Activated CD4-positive, alpha-beta T cell treated with anti-CD3 and anti-CD28 coated beads for 1 hour (primary cell): ENCODE measurements around the gene C15orf39.
"Not testable (repeated sequence)": the region's sequence is repeated elsewhere in the genome, so short reads cannot be mapped to it uniquely, and the experiment has no call there.

Experiments
- DNase-seq: peaks from one replicate; pipeline ENCODE4 v3.0.0-alpha.2; 2020

C15orf39 gene

DNA sequence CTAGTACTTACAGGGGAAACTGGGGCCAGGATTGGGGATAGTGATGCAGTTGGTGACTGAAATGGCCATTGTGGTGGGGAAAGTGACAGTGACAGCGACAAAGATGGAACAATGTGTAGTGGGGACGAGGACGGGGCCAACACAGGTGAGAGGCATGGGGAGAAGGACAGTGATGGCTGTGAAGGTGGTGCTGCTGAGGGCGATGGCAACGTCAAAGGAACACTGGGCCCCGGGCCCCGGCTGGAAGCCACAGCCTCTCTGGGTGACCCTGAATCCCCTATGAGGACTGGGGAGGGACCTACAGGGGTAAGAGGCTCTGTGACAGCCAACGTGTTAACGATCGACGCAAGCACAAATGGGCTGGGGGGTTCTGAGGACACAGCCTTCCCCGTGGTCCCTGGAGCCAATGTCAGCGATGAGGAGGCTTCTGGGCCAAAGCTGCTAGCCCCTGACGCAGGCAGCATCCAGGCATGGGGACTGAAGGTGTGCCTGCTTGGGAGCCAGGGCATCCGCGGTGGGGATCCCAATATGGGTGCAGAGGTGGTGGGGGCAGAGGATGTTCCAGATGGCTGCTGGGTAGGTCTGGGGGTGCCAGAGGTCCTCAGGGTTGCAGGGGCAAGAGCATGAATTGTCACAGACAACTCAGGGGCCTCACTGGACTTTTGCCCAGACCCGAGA lies 31.3 kb downstream of the C15orf39 start:
- DNase-seq, result no peak

DNA sequence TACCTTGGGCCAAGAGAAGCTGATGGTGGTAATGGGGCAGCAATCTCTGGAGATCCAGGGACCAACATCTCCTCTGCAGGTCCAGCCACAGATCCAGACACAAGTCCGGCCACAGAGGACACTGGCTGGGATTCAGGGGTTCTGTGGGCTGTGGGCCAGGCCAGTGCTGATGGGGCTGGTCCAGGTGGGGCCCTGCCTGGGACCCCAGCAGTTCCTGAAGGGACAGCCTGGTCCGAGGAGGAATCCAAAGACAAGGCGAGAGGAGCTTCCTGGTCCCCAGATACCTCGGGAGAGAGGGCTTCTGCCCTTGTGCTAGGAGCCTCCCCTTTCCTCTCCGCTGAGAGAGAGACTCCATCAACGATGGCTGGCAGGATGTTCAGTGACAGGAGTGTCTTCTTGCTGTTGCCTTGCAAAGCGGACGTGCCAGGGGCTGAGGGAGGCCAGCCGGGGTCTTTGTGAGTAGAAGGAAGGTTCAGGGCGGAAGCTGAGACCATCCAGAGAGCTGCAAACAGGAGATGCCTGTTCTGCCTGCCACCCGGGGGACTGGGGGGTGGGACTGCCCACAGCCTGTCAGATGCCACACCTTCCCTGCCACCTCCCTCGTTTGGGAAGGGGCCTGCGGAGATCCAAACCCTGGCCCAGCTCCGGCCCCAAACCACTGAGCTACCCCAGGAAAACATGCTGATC lies 32.0 kb downstream of the C15orf39 start:
- no peak for DNase-seq

DNA sequence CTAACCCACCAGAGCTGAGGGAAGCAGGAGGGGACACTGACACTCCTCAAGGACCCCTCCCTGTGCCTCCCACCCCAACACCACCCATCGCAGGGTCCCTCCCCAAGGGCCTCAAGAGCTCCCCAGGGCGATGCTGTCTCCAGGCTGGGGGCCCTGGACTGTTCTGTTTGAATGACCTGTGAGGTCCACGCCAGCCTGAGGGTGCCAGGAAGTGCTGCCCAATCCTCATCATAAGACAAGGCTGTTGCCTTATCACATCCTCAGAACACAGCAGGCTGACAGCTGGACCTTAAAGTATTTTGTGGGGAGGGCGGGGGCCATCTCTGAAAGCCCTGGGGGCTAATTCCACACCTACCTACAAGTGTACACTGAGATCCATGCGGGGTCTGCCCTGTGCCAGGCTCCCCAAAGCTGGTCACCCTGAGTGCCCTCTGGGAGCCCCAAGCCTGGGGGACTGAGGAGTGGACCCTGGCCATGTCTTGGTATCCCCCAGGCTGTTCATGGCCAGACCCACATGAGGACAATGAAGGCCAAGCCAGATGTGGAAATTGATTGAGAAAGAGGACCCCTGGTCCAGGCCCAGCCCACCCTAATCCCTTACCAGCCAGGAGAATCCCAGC lies 32.6 kb downstream of the C15orf39 start:
- no peak for DNase-seq

DNA sequence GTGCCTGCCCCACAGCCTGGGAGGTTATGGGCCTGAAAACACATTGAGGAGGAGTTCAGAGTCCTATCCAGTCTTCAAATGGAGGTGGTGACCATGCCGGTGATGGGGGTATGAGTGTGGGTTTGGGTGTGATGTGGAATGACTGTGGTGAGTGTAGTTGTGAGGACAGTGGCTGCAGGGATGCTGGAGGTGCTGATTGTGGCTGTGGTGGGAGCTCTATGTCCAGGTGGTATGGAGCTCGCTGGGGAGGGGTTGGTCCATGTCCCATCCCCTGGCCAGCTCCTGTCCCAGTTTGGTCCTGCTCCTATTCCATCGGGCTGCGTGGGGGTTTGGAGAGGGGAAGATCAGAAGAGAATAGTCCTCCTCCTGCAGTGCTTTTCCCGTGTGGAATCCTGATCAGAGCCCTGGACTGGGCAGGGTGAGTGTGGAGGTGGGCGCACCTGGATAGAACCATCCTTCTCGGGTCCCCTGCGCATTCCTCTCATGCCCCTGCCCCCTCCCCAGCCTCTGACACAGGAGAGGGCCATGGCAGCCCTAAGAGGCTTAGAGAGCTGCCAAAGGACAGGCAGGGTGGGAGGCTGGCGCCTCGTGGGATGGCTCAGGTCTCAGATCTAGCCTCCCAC lies 33.5 kb downstream of the C15orf39 start:
- no peak for DNase-seq

- no peak for DNase-seq
Observed at GRCh38 chr15:75235760-75236729, 34.4 kb downstream of the C15orf39 start.

- peak; percentile 3 for DNase-seq
Observed at GRCh38 chr15:75237316-75237982, 35.8 kb downstream of the C15orf39 start.

- peak; percentile 2 for DNase-seq
Observed at GRCh38 chr15:75238150-75238549, 36.5 kb downstream of the C15orf39 start.

DNA sequence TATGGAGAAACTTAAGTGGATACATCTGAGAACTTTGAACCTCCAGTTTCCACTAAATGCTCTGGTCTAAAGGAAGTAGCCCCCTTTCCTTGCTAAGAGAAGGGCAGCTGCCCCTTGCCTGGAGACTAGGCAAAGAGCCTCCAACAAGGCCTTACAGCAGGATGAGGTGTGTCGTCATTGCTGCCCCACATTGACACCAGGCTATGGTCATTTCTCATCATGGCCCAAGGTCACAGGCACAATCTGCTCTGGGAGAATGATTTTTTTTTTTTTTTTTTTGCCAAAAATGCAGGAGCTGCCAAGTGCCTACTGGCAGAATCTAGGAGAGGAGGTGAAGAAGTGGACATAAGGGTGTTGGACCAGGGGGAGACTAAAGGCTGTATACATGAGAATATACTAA lies 44.1 kb downstream of the C15orf39 start:
- DNase-seq, result not testable (repeated sequence)

GRCh38 chr15:75248991-75249390 lies 47.3 kb downstream of the C15orf39 start:
- not testable (repeated sequence) for DNase-seq

DNA sequence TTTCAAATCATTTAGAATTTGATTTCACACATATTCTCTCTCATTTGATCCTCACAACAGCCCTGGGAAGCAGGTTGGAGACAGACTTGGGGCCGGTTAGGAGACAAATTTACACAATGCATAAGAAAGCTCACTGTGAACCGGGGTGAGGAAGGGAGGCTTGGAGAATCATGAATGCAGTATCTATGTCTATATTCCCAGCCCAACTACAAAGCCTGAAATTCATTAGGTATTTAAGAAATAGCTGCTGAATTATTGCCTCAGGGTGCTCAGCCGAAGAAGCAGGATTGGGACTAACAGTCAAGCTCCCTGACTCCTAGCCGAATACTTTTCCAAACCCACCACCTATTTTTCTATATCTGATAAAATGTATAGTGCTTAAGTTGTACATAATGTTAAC lies 48.0 kb downstream of the C15orf39 start:
- DNase-seq, result no peak

- DNase-seq, result not testable (repeated sequence)
Observed at GRCh38 chr15:75251343-75251742, 49.7 kb downstream of the C15orf39 start.

- not testable (repeated sequence) for DNase-seq
Observed at GRCh38 chr15:75252285-75252684, 50.6 kb downstream of the C15orf39 start.

DNA sequence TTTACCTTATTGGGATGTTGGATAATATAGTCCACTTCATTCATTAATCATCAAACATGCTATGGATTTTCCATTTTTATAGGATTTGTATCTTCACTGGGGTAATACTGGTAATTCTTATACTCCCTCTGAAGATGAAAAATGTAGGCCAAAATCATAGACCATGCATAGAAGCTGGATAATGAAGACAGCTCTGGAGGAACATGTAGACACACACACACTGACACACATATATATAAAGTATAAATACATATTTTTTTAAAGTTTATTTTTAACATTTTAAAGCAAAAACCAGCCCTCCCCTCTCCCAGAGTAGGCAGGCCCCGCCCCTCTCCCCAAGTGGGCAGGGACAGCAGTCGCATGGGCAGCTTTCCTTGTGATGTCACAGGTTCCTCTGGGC lies 56.4 kb downstream of the C15orf39 start, which contains the start of gene GOLGA6C:
TSS of gene GOLGA6C (plus strand) at position 301 of the 400 bp plus-strand sequence. CDS start 265 bp downstream, outside the sequence.
- not testable (repeated sequence) for DNase-seq

GRCh38 chr15:75258620-75259343 lies 57.1 kb downstream of the C15orf39 start:
- not testable (repeated sequence) for DNase-seq

DNA sequence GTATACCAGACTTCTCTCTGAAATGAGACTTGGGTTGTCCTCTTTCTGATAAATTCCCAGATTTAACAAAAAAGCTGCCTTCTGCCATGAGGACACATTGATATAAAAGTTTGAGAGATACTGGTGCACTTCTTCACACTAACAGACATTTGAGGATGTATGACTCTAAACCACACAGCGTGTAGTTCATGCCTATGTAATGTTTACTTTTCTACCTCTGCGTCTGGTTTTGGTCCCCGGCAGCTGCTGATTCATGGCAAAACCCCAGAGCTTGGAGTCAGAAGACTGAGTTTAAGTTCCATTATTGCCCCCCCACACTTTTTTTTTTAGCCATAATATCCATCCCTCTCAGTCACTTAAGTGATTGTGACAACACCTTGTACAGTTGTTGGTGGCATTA lies 58.2 kb downstream of the C15orf39 start:
- DNase-seq, result not testable (repeated sequence)
